PC-9 (cell line): ENCODE measurements around the gene CAMTA1. TPM values are rescaled to one million over a fixed set of nuclear protein-coding genes. Genes with fewer than 3 reads are reported as not detected.

ENCODE experiments used
- BruUV-seq: library from RNA; stranded (reverse); fragments of 400-500 nt; replicated peaks from 2 replicates; lab custom pipeline; 2021; lab: Mats Ljungman, UMichigan
- CTCF ChIA-PET: fragments of 300-600 bp; sonication (Branson Sonifier 250); formaldehyde crosslinking; loops from one replicate; lab custom pipeline; 2022; ENCODE audit warnings: antibody characterized with exemption; lab: Charles Lee
- POLR2A ChIA-PET: fragments of 300-600 bp; sonication (Branson Sonifier 250); formaldehyde crosslinking; loops from one replicate; lab custom pipeline; 2022; ENCODE audit warnings: antibody characterized with exemption; ENCODE audit not compliant: unreplicated experiment; lab: Charles Lee
- DNase-seq, 2 experiments: peaks; one replicate each; pipeline versions ENCODE4 v3.0.0 to v3.0.0-alpha.2; 2015 to 2022; ENCODE audit warnings: mixed read lengths in 1 of 2
- H2AFZ ChIP-seq: fragments of 200-600 bp; sonication (generic); 2 replicates; pipeline ENCODE4 v1.8.1; 2017; ENCODE audit warnings: antibody characterized with exemption
- H3F3A ChIP-seq: fragments of 200-600 bp; sonication (generic); 2 replicates; pipeline ENCODE4 v1.8.1; 2017; ENCODE audit warnings: antibody characterized with exemption, mild to moderate bottlenecking, low read depth; ENCODE audit not compliant: insufficient read depth
- H3K27ac ChIP-seq: fragments of 200-600 bp; sonication (generic); 2 replicates; pipeline ENCODE4 v1.6.1; 2016; ENCODE audit warnings: mixed run types
- H3K27me3 ChIP-seq: fragments of 200-600 bp; sonication (generic); 2 replicates; pipeline ENCODE4 v1.6.1; 2016; ENCODE audit warnings: low read depth, mixed run types; ENCODE audit not compliant: insufficient read depth
- H3K36me3 ChIP-seq: fragments of 200-600 bp; sonication (generic); 2 replicates; pipeline ENCODE4 v1.6.1; 2016; ENCODE audit warnings: low read depth, mixed run types
- H3K4me1 ChIP-seq: fragments of 200-600 bp; sonication (generic); replicated peaks from 2 replicates; pipeline ENCODE4 v1.6.1; 2016; ENCODE audit warnings: mixed run types; ENCODE audit not compliant: insufficient read depth
- H3K4me2 ChIP-seq: fragments of 200-600 bp; sonication (generic); 2 replicates; pipeline ENCODE4 v1.6.1; 2017; ENCODE audit warnings: mixed run types
- H3K4me3 ChIP-seq: fragments of 200-600 bp; sonication (generic); 2 replicates; pipeline ENCODE4 v1.6.1; 2016; ENCODE audit warnings: mixed run types
- H3K79me2 ChIP-seq: fragments of 200-600 bp; sonication (generic); 2 replicates; pipeline ENCODE4 v1.6.1; 2017; ENCODE audit warnings: low read depth, mixed run types
- H3K9me2 ChIP-seq: fragments of 200-600 bp; sonication (generic); 2 replicates; pipeline ENCODE4 v1.8.1; 2017; ENCODE audit warnings: mild to moderate bottlenecking; ENCODE audit not compliant: insufficient read depth
- H3K9me3 ChIP-seq: fragments of 200-600 bp; sonication (generic); 2 replicates; pipeline ENCODE4 v1.8.1; 2016; ENCODE audit warnings: low read depth; ENCODE audit not compliant: insufficient read depth
- H4K20me1 ChIP-seq: fragments of 200-600 bp; sonication (generic); 2 replicates; pipeline ENCODE4 v1.8.1; 2017; ENCODE audit not compliant: insufficient read depth
- EZH2 ChIP-seq: fragments of 200-600 bp; sonication (generic); IDR thresholded peaks from 2 replicates; pipeline ENCODE4 v1.8.0; 2017; ENCODE audit warnings: antibody characterized with exemption, low read depth
- intact Hi-C: fragments of 100-400 bp; cut with micrococcal nuclease; formaldehyde crosslinking; loops from one replicate; pipeline ENCODE4 v1.10.0; 2022; ENCODE audit not compliant: unreplicated experiment
- total RNA-seq: library from RNA; stranded (reverse); gene quantifications from 2 replicates; pipeline ENCODE4 v1.2.3, GENCODE V29; 2021
- TF ChIP-seq, protein P1 (sequence below): fragments of 200-600 bp; sonication (generic); conservative IDR thresholded peaks from 2 replicates; pipeline ENCODE4 v1.6.1; 2017; ENCODE audit warnings: mixed run types, antibody characterized with exemption, mild to moderate bottlenecking, moderate library complexity

The CAMTA1 gene
- total RNA-seq, 1 experiment from 2014 or later, result 72.3 TPM

DNA sequence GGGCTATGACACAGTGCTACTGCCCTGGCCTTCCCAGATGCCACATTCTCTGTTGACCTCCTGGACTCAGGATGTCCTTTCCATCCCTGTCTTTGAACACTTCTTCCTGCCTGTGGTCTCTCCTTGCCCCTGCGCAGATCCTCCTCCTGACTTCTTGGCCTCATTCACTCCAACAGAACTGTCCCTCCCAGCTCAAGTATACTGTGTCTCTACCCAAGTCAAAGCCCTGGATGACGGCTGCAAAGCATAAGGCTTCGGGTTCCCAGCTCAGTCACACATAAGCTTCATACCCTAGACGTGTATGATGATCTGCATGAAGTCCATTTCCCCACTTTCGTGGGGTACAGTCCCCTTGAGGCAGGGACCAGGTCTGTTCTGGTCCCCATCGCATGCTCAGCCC lies 657.7 kb downstream of the CAMTA1 start:
- POLR2A ChIA-PET, result no interaction called here
- H3K27me3 ChIP-seq, result peaks cover 65% of the 10 kb centered on the region
- no peak overlapping the region for H2AFZ ChIP-seq
- no peak overlapping the region for H3K4me3 ChIP-seq
- no peaks in the 10 kb centered on the region for H3F3A ChIP-seq
- H3K36me3 ChIP-seq, result no peaks in the 10 kb centered on the region
- H4K20me1 ChIP-seq, result no peaks in the 10 kb centered on the region
- no peak overlapping the region for H3K27ac ChIP-seq
- no peak for TF ChIP-seq EZH2
- TF ChIP-seq, protein P1, sequence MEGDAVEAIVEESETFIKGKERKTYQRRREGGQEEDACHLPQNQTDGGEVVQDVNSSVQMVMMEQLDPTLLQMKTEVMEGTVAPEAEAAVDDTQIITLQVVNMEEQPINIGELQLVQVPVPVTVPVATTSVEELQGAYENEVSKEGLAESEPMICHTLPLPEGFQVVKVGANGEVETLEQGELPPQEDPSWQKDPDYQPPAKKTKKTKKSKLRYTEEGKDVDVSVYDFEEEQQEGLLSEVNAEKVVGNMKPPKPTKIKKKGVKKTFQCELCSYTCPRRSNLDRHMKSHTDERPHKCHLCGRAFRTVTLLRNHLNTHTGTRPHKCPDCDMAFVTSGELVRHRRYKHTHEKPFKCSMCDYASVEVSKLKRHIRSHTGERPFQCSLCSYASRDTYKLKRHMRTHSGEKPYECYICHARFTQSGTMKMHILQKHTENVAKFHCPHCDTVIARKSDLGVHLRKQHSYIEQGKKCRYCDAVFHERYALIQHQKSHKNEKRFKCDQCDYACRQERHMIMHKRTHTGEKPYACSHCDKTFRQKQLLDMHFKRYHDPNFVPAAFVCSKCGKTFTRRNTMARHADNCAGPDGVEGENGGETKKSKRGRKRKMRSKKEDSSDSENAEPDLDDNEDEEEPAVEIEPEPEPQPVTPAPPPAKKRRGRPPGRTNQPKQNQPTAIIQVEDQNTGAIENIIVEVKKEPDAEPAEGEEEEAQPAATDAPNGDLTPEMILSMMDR, result no peak
- no TSS peak for BruUV-seq
- no peaks in the 10 kb centered on the region for H3K4me1 ChIP-seq
- CTCF ChIA-PET, result no interaction called here
- intact Hi-C loops, result no loop called here
- no peaks in the 10 kb centered on the region for H3K9me2 ChIP-seq
- H3K79me2 ChIP-seq, result no peaks in the 10 kb centered on the region
- no peak for DNase-seq
- no peak overlapping the region for H3K4me2 ChIP-seq
- H3K9me3 ChIP-seq, result no peaks in the 10 kb centered on the region

GRCh38 chr1:7444363-7444762 lies 659.1 kb downstream of the CAMTA1 start:
- H3K36me3 ChIP-seq, result no peaks in the 10 kb centered on the region
- peaks cover 60% of the 10 kb centered on the region for H3K27me3 ChIP-seq
- H3K9me2 ChIP-seq, result no peaks in the 10 kb centered on the region
- H3K9me3 ChIP-seq, result no peaks in the 10 kb centered on the region
- H3K4me1 ChIP-seq, result no peaks in the 10 kb centered on the region
- no TSS peak for BruUV-seq
- DNase-seq, result no peak
- ChIA-PET CTCF (no interaction called here), POLR2A (no interaction called here)
- no peaks in the 10 kb centered on the region for H3F3A ChIP-seq
- no peak overlapping the region for H3K27ac ChIP-seq
- H3K4me3 ChIP-seq, result no peak overlapping the region
- H2AFZ ChIP-seq, result no peak overlapping the region
- TF ChIP-seq, protein P1, result no peak
- TF ChIP-seq EZH2, result no peak
- H3K79me2 ChIP-seq, result no peaks in the 10 kb centered on the region
- no peak overlapping the region for H3K4me2 ChIP-seq
- intact Hi-C loops, result no loop called here
- H4K20me1 ChIP-seq, result no peaks in the 10 kb centered on the region

DNA sequence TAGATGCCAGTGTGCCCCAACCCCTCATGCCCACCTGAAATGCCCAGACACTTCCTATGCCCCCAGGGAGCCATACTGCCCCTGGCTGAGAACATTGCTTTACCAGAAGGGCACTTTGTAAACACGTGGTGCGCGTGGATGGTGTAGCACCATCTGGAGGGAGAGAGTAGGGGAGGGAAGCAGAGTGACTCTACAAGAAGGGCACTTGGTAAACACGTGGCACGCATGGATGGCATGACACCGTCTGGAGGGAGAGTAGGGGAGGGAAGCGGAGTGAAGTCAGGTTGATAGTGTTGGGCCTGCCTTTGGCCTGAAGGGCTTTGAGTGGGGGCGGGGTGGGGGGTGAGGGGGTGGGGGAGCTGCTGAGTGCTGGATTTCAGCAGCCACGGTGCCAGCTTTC lies 661.8 kb downstream of the CAMTA1 start:
- intact Hi-C loops, result no loop called here
- Histone ChIP-seq H4K20me1 (no peaks in the 10 kb centered on the region), H3K27ac (no peak overlapping the region), H3K9me2 (no peaks in the 10 kb centered on the region), H3K4me3 (no peak overlapping the region), H3K4me2 (no peak overlapping the region), H3F3A (no peaks in the 10 kb centered on the region), H2AFZ (no peak overlapping the region), H3K9me3 (no peaks in the 10 kb centered on the region), H3K36me3 (no peaks in the 10 kb centered on the region), H3K27me3 (peaks cover 49% of the 10 kb centered on the region), H3K4me1 (no peaks in the 10 kb centered on the region), H3K79me2 (no peaks in the 10 kb centered on the region)
- ChIA-PET POLR2A (interaction anchor here (0.5 kb wide), 1 partner anchor 210 kb away, joined by 3 read pairs; no protein-coding TSS in a partner anchor), CTCF (no interaction called here)
- no peak for DNase-seq
- TF ChIP-seq EZH2, result no peak
- BruUV-seq, result no TSS peak

GRCh38 chr1:7447736-7448135 lies 662.5 kb downstream of the CAMTA1 start:
- Histone ChIP-seq H3F3A (no peaks in the 10 kb centered on the region), H3K27ac (no peak overlapping the region), H3K36me3 (no peaks in the 10 kb centered on the region), H2AFZ (no peak overlapping the region), H3K9me2 (no peaks in the 10 kb centered on the region), H3K79me2 (no peaks in the 10 kb centered on the region), H3K4me3 (no peak overlapping the region), H3K27me3 (peaks cover 49% of the 10 kb centered on the region), H3K4me2 (no peak overlapping the region), H3K9me3 (no peaks in the 10 kb centered on the region), H3K4me1 (no peaks in the 10 kb centered on the region), H4K20me1 (no peaks in the 10 kb centered on the region)
- ChIA-PET CTCF (no interaction called here), POLR2A (no interaction called here)
- intact Hi-C loops, result no loop called here
- TF ChIP-seq, protein P1, result no peak
- no peak for TF ChIP-seq EZH2
- DNase-seq, result no peak
- no TSS peak for BruUV-seq
